Gastrocnemius medialis (tissue), 4 donors: Measurements from ENCODE around the gene DERL3.

Experiments used
- POLR2A ChIP-seq, 2 donors: fragments of 450-650 bp; IDR thresholded peaks; one replicate each; pipeline ENCODE4 v1.6.1; 2017; ENCODE audit warnings: antibody characterized with exemption in 2 of 2, mild to moderate bottlenecking in 2 of 2, moderate library complexity in 2 of 2
- TF ChIP-seq, protein P1 (sequence below), 5 experiments: fragments of 450-650 bp in 3 of 5; fragments of 200-600 bp in 2 of 5; sonication (generic) in 2 of 5; IDR thresholded peaks in 4 of 5; conservative IDR thresholded peaks in 1 of 5; 1 replicate in 4 of 5; 2 replicates in 1 of 5; pipeline ENCODE4 v1.5.1; 2016 to 2019; ENCODE audit warnings: antibody characterized with exemption in 5 of 5, mild to moderate bottlenecking in 3 of 5, moderate library complexity in 3 of 5

DNA sequence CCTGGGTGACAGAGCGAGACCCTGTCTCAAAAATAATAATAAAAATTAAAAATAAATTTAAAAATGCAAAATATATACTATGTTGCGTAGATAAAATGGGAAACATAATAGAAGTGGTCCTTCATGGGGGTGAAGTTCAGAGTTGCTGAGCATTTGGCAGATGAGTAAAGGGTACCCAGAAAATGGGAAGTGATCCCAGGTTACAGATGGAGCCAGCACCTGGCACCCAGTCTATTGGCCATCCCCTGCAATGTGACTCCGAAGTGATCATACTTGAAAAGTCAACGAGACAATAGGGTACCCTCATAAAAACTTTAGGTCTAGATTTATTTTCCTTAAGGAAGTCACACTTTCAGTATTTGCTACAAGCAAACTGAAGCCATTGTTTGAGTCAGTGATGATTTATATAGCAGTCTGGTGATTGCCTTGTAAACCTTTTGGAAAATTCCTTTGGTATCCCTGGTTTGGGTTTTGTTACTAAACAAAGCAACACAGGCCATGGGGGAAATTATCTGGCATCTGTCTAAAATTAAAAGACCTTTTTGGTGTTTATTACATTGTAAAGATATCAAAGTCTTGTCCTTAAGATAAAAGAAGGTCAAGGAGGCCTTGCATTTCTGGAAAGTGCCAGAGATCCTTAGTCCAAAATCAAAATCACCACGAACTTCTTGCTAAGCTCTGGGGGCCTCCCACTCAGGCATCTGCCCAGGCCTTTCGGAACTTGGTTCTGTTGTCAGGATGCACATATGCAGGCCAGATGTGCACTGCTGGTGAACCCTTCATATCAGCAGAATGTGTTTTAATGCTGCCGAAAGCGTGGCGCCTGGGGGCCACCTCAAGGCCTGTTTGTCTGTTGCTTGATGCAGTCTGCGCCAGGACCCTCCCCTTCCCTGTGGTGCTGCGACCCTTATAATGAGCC, 47.7 kb downstream of the DERL3 start:
- TF ChIP-seq, protein P1, sequence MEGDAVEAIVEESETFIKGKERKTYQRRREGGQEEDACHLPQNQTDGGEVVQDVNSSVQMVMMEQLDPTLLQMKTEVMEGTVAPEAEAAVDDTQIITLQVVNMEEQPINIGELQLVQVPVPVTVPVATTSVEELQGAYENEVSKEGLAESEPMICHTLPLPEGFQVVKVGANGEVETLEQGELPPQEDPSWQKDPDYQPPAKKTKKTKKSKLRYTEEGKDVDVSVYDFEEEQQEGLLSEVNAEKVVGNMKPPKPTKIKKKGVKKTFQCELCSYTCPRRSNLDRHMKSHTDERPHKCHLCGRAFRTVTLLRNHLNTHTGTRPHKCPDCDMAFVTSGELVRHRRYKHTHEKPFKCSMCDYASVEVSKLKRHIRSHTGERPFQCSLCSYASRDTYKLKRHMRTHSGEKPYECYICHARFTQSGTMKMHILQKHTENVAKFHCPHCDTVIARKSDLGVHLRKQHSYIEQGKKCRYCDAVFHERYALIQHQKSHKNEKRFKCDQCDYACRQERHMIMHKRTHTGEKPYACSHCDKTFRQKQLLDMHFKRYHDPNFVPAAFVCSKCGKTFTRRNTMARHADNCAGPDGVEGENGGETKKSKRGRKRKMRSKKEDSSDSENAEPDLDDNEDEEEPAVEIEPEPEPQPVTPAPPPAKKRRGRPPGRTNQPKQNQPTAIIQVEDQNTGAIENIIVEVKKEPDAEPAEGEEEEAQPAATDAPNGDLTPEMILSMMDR (IDR thresholded peaks at IDR 0.05 in 4 of 5, conservative IDR thresholded peaks at IDR 0.05 in 1 of 5): no peak
- no peak for TF ChIP-seq POLR2A (IDR thresholded peaks at IDR 0.05)
